MCF 10A (cell line): ENCODE data around the gene CBY2. TPM values are rescaled to one million over a fixed set of nuclear protein-coding genes. Genes with fewer than 3 reads are reported as not detected.
"Not testable (repeated sequence)": the region's sequence is repeated elsewhere in the genome, so short reads cannot be mapped to it uniquely, and the experiment has no call there.

Experiments used
- Bru-seq: library from RNA; stranded (reverse); fragments of 400-500 nt; gene quantifications from one replicate; lab custom pipeline; 2021; lab: Mats Ljungman, UMichigan
- BruChase-seq, 2 experiments: library from RNA; stranded (reverse); fragments of 400-500 nt; gene quantifications; one replicate each; lab custom pipeline; 2021; lab: Mats Ljungman, UMichigan
- BruUV-seq: library from RNA; stranded (reverse); fragments of 400-500 nt; replicated peaks from 2 replicates; lab custom pipeline; 2021; lab: Mats Ljungman, UMichigan
- CTCF ChIA-PET: fragments of 300-600 bp; sonication (Branson Sonifier 250); formaldehyde crosslinking; extraction: SDS; loops from one replicate; lab custom pipeline; 2021; ENCODE audit warnings: antibody characterized with exemption, inconsistent platforms; lab: Yijun Ruan, JAX
- POLR2A ChIA-PET: fragments of 300-600, 350-650 bp; sonication (Branson Sonifier 250); formaldehyde crosslinking; extraction: SDS; loops from one replicate; lab custom pipeline; 2020; ENCODE audit warnings: antibody characterized with exemption, inconsistent platforms; lab: Yijun Ruan, JAX
- DNase-seq: peaks from one replicate; pipeline ENCODE4 v3.0.0-alpha.2; 2018; ENCODE audit not compliant: unreplicated experiment
- H3K27ac Mint-ChIP-seq: one replicate; pipeline ENCODE4 v1.8.0; 2022; ENCODE audit warnings: mild to moderate bottlenecking, low read depth, mixed read lengths; ENCODE audit not compliant: unreplicated experiment
- H3K27me3 Mint-ChIP-seq: one replicate; pipeline ENCODE4 v1.8.0; 2022; ENCODE audit warnings: mixed read lengths; ENCODE audit not compliant: insufficient read depth, unreplicated experiment
- H3K36me3 Mint-ChIP-seq: one replicate; pipeline ENCODE4 v1.8.0; 2022; ENCODE audit warnings: mild to moderate bottlenecking, moderate library complexity, mixed read lengths; ENCODE audit not compliant: insufficient read depth, unreplicated experiment
- H3K4me1 Mint-ChIP-seq: one replicate; pipeline ENCODE4 v1.8.0; 2022; ENCODE audit warnings: mixed read lengths; ENCODE audit not compliant: insufficient read depth, unreplicated experiment
- H3K4me3 Mint-ChIP-seq: one replicate; pipeline ENCODE4 v1.8.0; 2022; ENCODE audit warnings: mild to moderate bottlenecking, moderate library complexity, mixed read lengths; ENCODE audit not compliant: unreplicated experiment
- H3K9me3 Mint-ChIP-seq: one replicate; pipeline ENCODE4 v1.8.0; 2022; ENCODE audit warnings: mixed read lengths; ENCODE audit not compliant: unreplicated experiment
- CTCF ChIP-seq: fragments of 200-600 bp; IDR thresholded peaks from one replicate; pipeline ENCODE4 v1.8.0; 2022; ENCODE audit warnings: antibody characterized with exemption, mild to moderate bottlenecking; ENCODE audit not compliant: unreplicated experiment
- intact Hi-C: fragments of 100-400 bp; cut with micrococcal nuclease; formaldehyde crosslinking; loops from 2 replicates; pipeline ENCODE4 v1.14.1; 2022
- long read RNA-seq: library from polyadenylated mRNA; stranded (forward); transcript quantifications from one replicate; pipeline ENCODE4 v2.0.0, GENCODE V29; 2022
- total RNA-seq: library from RNA; stranded (reverse); gene quantifications from 2 replicates; pipeline ENCODE4 v1.2.3, GENCODE V29; 2022

The CBY2 gene
- total RNA-seq: not detected in 2 replicates
- not detected for Bru-seq, nascent RNA
- not detected for BruChase-seq, experiment 1, labeled RNA remaining after a 6-hour chase
- BruChase-seq, experiment 2, labeled RNA remaining after a 2-hour chase: not detected
- long read RNA-seq: 0 reads

GRCh38 chr13:45702088-45702487 is at the start of gene CBY2:
TSS of gene CBY2 (plus strand) at chr13:45702320. CDS start at chr13:45702391, 71 bp downstream.
- no peaks in the 10 kb centered on the region for H3K36me3 Mint-ChIP-seq
- no peak within 1 kb of the TSS for H3K4me3 Mint-ChIP-seq
- no peaks in the 10 kb centered on the region for H3K9me3 Mint-ChIP-seq
- DNase-seq: no peak
- POLR2A ChIA-PET: interaction anchor here (0.7 to 0.9 kb wide), 2 partner anchors 11 to 20 kb away, joined by 3 read pairs; no protein-coding TSS in a partner anchor
- CTCF ChIA-PET: interaction anchor here (1.1 kb wide), 1 partner anchor 78 kb away, joined by 4 read pairs; no protein-coding TSS in a partner anchor
- intact Hi-C loops: no loop called here
- H3K27ac Mint-ChIP-seq: no peak within 1 kb of the TSS
- no peak for TF ChIP-seq CTCF
- no peaks in the 10 kb centered on the region for H3K4me1 Mint-ChIP-seq
- peaks cover 68% of the 10 kb centered on the region for H3K27me3 Mint-ChIP-seq
- no TSS peak for BruUV-seq

- TF ChIP-seq CTCF: no peak
- CTCF ChIA-PET: interaction anchor here (0.6 kb wide), 1 partner anchor 883 kb away, joined by 4 read pairs; no protein-coding TSS in a partner anchor
- no TSS peak for BruUV-seq
- Mint-ChIP-seq H3K27ac (no peak overlapping the region), H3K36me3 (no peaks in the 10 kb centered on the region), H3K4me1 (peaks cover 11% of the 10 kb centered on the region), H3K4me3 (no peak overlapping the region), H3K9me3 (no peaks in the 10 kb centered on the region), H3K27me3 (no peaks in the 10 kb centered on the region)
- DNase-seq: no peak
- intact Hi-C loops: no loop called here
- POLR2A ChIA-PET: no interaction called here
Observed at GRCh38 chr13:45654633-45655349, 47.3 kb upstream of the CBY2 start.

GRCh38 chr13:45658586-45659235 is 43.4 kb upstream of the CBY2 start:
- Mint-ChIP-seq H3K9me3 (no peaks in the 10 kb centered on the region), H3K4me1 (peaks cover 11% of the 10 kb centered on the region), H3K36me3 (no peaks in the 10 kb centered on the region), H3K4me3 (no peak overlapping the region), H3K27me3 (no peaks in the 10 kb centered on the region), H3K27ac (no peak overlapping the region)
- peak; percentile 70 for DNase-seq
- no peak for TF ChIP-seq CTCF
- ChIA-PET POLR2A (no interaction called here), CTCF (no interaction called here)
- intact Hi-C loops: no loop called here
- no TSS peak for BruUV-seq

- no peak for DNase-seq
- Mint-ChIP-seq H3K4me3 (no peak overlapping the region), H3K27ac (no peak overlapping the region), H3K36me3 (no peaks in the 10 kb centered on the region), H3K4me1 (peaks cover 11% of the 10 kb centered on the region), H3K9me3 (no peaks in the 10 kb centered on the region), H3K27me3 (no peaks in the 10 kb centered on the region)
- POLR2A ChIA-PET: no interaction called here
- BruUV-seq: no TSS peak
- CTCF ChIA-PET: no interaction called here
- intact Hi-C loops: no loop called here
- TF ChIP-seq CTCF: no peak
Observed at GRCh38 chr13:45659536-45659935, 42.6 kb upstream of the CBY2 start.

- CTCF ChIA-PET, POLR2A ChIA-PET, H3K9me3 Mint-ChIP-seq, DNase-seq, intact Hi-C loops, H3K36me3 Mint-ChIP-seq, H3K4me3 Mint-ChIP-seq, H3K27ac Mint-ChIP-seq, BruUV-seq, H3K27me3 Mint-ChIP-seq: not testable (repeated sequence)
- peaks cover 11% of the 10 kb centered on the region for H3K4me1 Mint-ChIP-seq
Observed at GRCh38 chr13:45660458-45660857, 41.7 kb upstream of the CBY2 start.
